Esophagus muscularis mucosa (tissue), 4 donors: ENCODE data around the gene AUTS2.

ENCODE experiments used
- CTCF ChIP-seq, 3 experiments: fragments of 200-600 bp in 2 of 3; fragments of 450-650 bp in 1 of 3; sonication (generic) in 2 of 3; IDR thresholded peaks; one replicate each; pipeline ENCODE4 v1.5.1; 2017 to 2019; ENCODE audit warnings: antibody characterized with exemption in 3 of 3, mild to moderate bottlenecking in 2 of 3, moderate library complexity in 1 of 3
- EP300 ChIP-seq: sonication (generic); formaldehyde crosslinking; IDR thresholded peaks from one replicate; pipeline ENCODE4 v1.6.1; 2017; ENCODE audit warnings: antibody characterized with exemption
- POLR2A ChIP-seq: fragments of 450-650 bp; IDR thresholded peaks from one replicate; pipeline ENCODE4 v1.6.1; 2017; ENCODE audit warnings: antibody characterized with exemption, moderate library complexity, mild to moderate bottlenecking, low read depth

- TF ChIP-seq POLR2A (no peak), CTCF (IDR thresholded peaks at IDR 0.05) (no peak), EP300 (no peak)
These were observed 1057.4 kb downstream of the AUTS2 start for GRCh38 chr7:70655694-70656093.
